ENCODE results near the gene BPTF.

BPTF gene, protein sequence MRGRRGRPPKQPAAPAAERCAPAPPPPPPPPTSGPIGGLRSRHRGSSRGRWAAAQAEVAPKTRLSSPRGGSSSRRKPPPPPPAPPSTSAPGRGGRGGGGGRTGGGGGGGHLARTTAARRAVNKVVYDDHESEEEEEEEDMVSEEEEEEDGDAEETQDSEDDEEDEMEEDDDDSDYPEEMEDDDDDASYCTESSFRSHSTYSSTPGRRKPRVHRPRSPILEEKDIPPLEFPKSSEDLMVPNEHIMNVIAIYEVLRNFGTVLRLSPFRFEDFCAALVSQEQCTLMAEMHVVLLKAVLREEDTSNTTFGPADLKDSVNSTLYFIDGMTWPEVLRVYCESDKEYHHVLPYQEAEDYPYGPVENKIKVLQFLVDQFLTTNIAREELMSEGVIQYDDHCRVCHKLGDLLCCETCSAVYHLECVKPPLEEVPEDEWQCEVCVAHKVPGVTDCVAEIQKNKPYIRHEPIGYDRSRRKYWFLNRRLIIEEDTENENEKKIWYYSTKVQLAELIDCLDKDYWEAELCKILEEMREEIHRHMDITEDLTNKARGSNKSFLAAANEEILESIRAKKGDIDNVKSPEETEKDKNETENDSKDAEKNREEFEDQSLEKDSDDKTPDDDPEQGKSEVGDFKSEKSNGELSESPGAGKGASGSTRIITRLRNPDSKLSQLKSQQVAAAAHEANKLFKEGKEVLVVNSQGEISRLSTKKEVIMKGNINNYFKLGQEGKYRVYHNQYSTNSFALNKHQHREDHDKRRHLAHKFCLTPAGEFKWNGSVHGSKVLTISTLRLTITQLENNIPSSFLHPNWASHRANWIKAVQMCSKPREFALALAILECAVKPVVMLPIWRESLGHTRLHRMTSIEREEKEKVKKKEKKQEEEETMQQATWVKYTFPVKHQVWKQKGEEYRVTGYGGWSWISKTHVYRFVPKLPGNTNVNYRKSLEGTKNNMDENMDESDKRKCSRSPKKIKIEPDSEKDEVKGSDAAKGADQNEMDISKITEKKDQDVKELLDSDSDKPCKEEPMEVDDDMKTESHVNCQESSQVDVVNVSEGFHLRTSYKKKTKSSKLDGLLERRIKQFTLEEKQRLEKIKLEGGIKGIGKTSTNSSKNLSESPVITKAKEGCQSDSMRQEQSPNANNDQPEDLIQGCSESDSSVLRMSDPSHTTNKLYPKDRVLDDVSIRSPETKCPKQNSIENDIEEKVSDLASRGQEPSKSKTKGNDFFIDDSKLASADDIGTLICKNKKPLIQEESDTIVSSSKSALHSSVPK (N-terminal part only)

DNA sequence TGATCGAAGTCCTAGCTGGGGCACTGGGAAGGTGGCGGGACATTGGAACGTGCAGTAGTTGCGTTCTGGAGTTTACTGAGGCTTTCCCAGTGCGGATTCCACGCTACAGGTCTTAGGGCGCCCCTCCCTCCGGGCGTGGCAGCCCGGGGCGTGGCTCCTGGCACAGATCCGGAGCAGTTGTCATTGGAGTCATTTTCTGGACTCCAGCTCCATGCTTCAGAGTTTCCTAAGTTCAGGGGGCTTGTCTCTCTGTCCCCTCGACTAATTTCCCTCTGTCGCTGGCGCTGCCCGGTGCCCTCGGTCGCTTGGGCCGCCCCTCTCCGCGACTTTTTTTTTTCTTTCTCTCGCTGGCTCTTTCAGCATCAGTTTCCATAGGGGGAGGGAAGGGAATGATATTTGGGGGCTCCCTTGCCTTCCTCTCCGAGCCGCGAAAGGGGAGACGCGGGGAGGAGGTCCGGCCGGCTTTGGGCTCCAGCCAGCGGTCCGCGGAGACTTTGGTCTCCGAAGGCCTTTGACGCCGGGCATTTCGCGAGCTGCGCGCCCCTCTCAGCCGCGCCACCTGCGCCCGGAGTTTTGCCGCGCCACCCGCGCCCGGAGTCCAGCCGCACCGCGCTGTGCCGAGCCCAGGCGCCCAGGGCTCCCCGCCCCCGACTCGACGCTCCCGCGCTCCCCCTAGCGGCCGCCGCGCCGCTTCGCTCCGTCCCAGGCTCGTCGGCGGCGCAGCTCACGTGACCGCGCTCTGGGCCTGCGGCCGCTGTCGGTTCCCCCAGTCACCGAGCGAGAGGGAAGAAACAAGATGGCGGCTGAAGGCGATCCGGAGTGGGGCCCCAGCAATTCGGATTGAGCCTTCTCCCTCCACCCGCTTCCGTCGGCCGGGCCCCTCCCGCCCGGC, at the start of gene BPTF:
TSS of gene BPTF (plus strand) at position 769 of the 892 bp plus-strand sequence. CDS start 222 bp downstream, outside the sequence.
- H3K9ac ChIP-seq (ENCODE audit: insufficient read length) = peak within 1 kb of the TSS; percentile 85
- DNase-seq (ENCODE audit: low read depth, low spot score) = peak; percentile 16
- no peaks in the 10 kb centered on the region; the same call in 1 of the 2 replicates for H3K36me3 ChIP-seq (ENCODE audit: insufficient read depth, low read length)
- TF ChIP-seq POLR2AphosphoS5 (IDR thresholded peaks at IDR 0.05; ENCODE audit: borderline replicate concordance, low read depth, low read length) = peak; percentile 82
- TF ChIP-seq EZH2 (IDR thresholded peaks at IDR 0.05) = no peak
- TF ChIP-seq FOXP2 (optimal IDR thresholded peaks at IDR 0.05; ENCODE audit: control extremely low read depth, extremely low read length, insufficient read depth) = no peak
- H3K27ac ChIP-seq = no peak within 1 kb of the TSS
- no peaks in the 10 kb centered on the region for H3K9me3 ChIP-seq (ENCODE audit: low read depth, low read length)
- H3K4me3 ChIP-seq = peak within 1 kb of the TSS; percentile 94

GRCh38 chr17:67779098-67779672, 46.1 kb upstream of the BPTF start:
- H3K9me3 ChIP-seq (ENCODE audit: low read depth, low read length) = no peaks in the 10 kb centered on the region
- no peak for DNase-seq (ENCODE audit: low read depth, low spot score)
- no peak overlapping the region for H3K27ac ChIP-seq
- no peak overlapping the region for H3K9ac ChIP-seq (ENCODE audit: insufficient read length)
- TF ChIP-seq POLR2AphosphoS5 (IDR thresholded peaks at IDR 0.05; ENCODE audit: borderline replicate concordance, low read depth, low read length) = no peak
- TF ChIP-seq EZH2 (IDR thresholded peaks at IDR 0.05) = no peak
- TF ChIP-seq FOXP2 (optimal IDR thresholded peaks at IDR 0.05; ENCODE audit: control extremely low read depth, extremely low read length, insufficient read depth) = no peak
- no peaks in the 10 kb centered on the region for H3K36me3 ChIP-seq (ENCODE audit: insufficient read depth, low read length)
- no peak overlapping the region for H3K4me3 ChIP-seq

DNA sequence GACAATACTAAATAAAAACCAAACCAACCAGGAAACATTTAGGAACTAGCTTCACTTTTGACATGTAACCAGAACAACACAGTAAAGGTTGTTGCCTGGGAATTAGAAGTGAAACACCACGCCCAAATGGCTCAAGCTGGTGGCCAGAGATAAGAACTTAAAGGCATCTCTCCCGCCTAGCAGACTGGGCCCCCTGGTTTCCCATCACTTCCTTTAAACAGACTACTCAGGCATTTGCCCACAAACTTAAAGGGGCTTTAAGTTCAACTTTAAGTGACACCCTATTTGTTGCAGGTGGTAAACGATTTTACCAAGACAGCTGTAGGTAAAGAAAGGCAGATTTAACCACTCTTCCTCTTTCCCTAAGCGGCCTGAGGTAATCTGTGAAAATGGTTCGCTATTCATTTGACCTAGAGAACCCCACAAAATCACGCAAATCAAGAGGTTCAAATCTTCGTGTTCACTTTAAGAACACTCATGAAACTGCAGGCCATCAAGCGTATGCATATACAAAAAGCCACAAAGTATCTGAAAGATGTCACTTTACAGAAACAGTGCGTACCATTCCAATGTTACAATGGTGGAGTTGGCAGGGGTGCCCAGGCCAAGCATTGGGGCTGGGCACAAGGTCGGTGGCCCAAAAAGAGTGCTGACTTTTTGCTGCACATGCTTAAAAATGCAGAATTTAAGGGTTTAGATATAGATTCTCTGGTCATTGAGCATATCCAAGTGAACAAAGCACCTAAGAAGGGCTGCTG, 40.8 kb upstream of the BPTF start:
- Histone ChIP-seq H3K36me3 (ENCODE audit: insufficient read depth, low read length) (no peaks in the 10 kb centered on the region), H3K27ac (no peak overlapping the region), H3K9ac (ENCODE audit: insufficient read length) (no peak overlapping the region), H3K4me3 (no peak overlapping the region), H3K9me3 (ENCODE audit: low read depth, low read length) (no peaks in the 10 kb centered on the region)
- TF ChIP-seq POLR2AphosphoS5 (IDR thresholded peaks at IDR 0.05; ENCODE audit: borderline replicate concordance, low read depth, low read length) (no peak), EZH2 (IDR thresholded peaks at IDR 0.05) (no peak), FOXP2 (optimal IDR thresholded peaks at IDR 0.05; ENCODE audit: control extremely low read depth, extremely low read length, insufficient read depth) (no peak)
- no peak for DNase-seq (ENCODE audit: low read depth, low spot score)

- H3K9ac ChIP-seq (ENCODE audit: insufficient read length) = no peak overlapping the region
- H3K36me3 ChIP-seq (ENCODE audit: insufficient read depth, low read length) = no peaks in the 10 kb centered on the region
- no peak for DNase-seq (ENCODE audit: low read depth, low spot score)
- no peaks in the 10 kb centered on the region for H3K9me3 ChIP-seq (ENCODE audit: low read depth, low read length)
- no peak overlapping the region for H3K4me3 ChIP-seq
- H3K27ac ChIP-seq = no peak overlapping the region
- no peak for TF ChIP-seq EZH2 (IDR thresholded peaks at IDR 0.05)
- TF ChIP-seq POLR2AphosphoS5 (IDR thresholded peaks at IDR 0.05; ENCODE audit: borderline replicate concordance, low read depth, low read length) = no peak
- no peak for TF ChIP-seq FOXP2 (optimal IDR thresholded peaks at IDR 0.05; ENCODE audit: control extremely low read depth, extremely low read length, insufficient read depth)
These were observed 40.2 kb upstream of the BPTF start for GRCh38 chr17:67785122-67785477.

DNA sequence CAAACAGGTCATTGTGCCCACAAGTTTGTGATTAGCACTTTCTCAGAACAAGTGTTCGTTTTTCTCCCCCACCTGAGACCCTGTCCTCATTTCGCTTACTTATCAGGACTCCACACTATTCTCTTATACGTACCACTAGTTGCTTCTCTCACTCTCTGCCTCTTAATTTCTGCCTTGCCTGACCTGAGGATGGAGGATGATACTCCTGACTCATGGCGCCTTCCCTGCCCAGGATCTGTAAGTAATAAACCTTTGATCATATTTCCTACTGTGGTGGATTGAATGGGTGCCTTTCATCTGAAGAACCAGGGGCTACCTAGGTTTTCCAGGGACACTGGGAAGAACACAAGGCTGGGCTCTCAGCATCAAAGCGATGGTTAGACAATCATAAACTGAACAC, 39.8 kb upstream of the BPTF start:
- Histone ChIP-seq H3K4me3 (no peak overlapping the region), H3K9ac (ENCODE audit: insufficient read length) (no peak overlapping the region), H3K36me3 (ENCODE audit: insufficient read depth, low read length) (no peaks in the 10 kb centered on the region), H3K27ac (no peak overlapping the region), H3K9me3 (ENCODE audit: low read depth, low read length) (no peaks in the 10 kb centered on the region)
- no peak for TF ChIP-seq EZH2 (IDR thresholded peaks at IDR 0.05)
- TF ChIP-seq POLR2AphosphoS5 (IDR thresholded peaks at IDR 0.05; ENCODE audit: borderline replicate concordance, low read depth, low read length) = no peak
- TF ChIP-seq FOXP2 (optimal IDR thresholded peaks at IDR 0.05; ENCODE audit: control extremely low read depth, extremely low read length, insufficient read depth) = no peak
- no peak for DNase-seq (ENCODE audit: low read depth, low spot score)

DNA sequence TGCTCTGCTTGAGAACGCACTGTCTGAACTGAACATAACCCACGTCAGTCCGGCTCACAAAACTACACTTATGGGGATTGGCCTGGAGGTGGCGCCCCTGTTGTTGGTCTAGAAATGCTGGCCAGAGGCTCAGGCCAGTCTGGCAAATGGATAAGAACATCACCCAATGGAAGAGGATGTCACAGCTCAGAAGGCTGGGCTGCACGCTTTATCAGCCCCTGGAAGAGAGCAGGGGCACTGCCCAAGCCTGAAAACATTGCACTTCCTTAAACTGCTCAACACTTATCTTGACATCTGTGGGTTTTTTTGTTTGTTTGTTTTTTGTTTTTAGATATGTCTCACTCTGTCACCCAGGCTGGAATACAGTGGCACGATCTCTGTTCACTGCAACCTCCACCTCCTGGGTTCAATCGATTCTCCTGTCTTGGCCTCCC, 24.8 kb upstream of the BPTF start:
- Histone ChIP-seq H3K9me3 (ENCODE audit: low read depth, low read length) (no peaks in the 10 kb centered on the region), H3K36me3 (ENCODE audit: insufficient read depth, low read length) (no peaks in the 10 kb centered on the region), H3K9ac (ENCODE audit: insufficient read length) (no peak overlapping the region), H3K4me3 (no peak overlapping the region), H3K27ac (no peak overlapping the region)
- DNase-seq (ENCODE audit: low read depth, low spot score) = no peak
- TF ChIP-seq EZH2 (IDR thresholded peaks at IDR 0.05) (no peak), POLR2AphosphoS5 (IDR thresholded peaks at IDR 0.05; ENCODE audit: borderline replicate concordance, low read depth, low read length) (no peak), FOXP2 (optimal IDR thresholded peaks at IDR 0.05; ENCODE audit: control extremely low read depth, extremely low read length, insufficient read depth) (no peak)
